ENCODE data around the gene DNAJC7. TPM values are rescaled to one million over a fixed set of nuclear protein-coding genes. Genes with fewer than 3 reads are reported as not detected.
A peak's percentile ranks its signal among the peaks of the same experiment; 100 is the strongest.

The DNAJC7 gene
- total RNA-seq, 1 experiment from 2014 or later = 56.1 TPM

GRCh38 chr17:41959336-41960095 is 57.7 kb downstream of the DNAJC7 start:
- no peak overlapping the region for H3K27ac ChIP-seq (ENCODE audit: low read length)
- no peaks in the 10 kb centered on the region for H3K9me2 ChIP-seq (replicated peaks; ENCODE audit: insufficient read depth, low read length)
- no peaks in the 10 kb centered on the region for H3K9me3 ChIP-seq (ENCODE audit: low read length)
- no peaks in the 10 kb centered on the region for H3K4me1 ChIP-seq (ENCODE audit: low read length)
- no peak overlapping the region for H3K4me3 ChIP-seq (ENCODE audit: low read length)
- H4K20me1 ChIP-seq (ENCODE audit: insufficient read depth, low read depth, low read length) = no peaks in the 10 kb centered on the region
- DNase-seq = peak; percentile 80
- no peak overlapping the region for H3K4me2 ChIP-seq (ENCODE audit: low read depth, low read length, poor library complexity, severe bottlenecking)
- no peaks in the 10 kb centered on the region for H3K27me3 ChIP-seq (ENCODE audit: low read length)
- no peaks in the 10 kb centered on the region for H3K79me2 ChIP-seq (ENCODE audit: low read length)
- H3K9ac ChIP-seq (ENCODE audit: low read length) = no peak overlapping the region
- no peak overlapping the region for H2AFZ ChIP-seq (ENCODE audit: low read length)
- H3K36me3 ChIP-seq (ENCODE audit: insufficient read depth, low read length) = no peaks in the 10 kb centered on the region

GRCh38 chr17:41959030-41959335 is 58.3 kb downstream of the DNAJC7 start:
- Histone ChIP-seq H3K4me3 (ENCODE audit: low read length) (no peak overlapping the region), H3K79me2 (ENCODE audit: low read length) (no peaks in the 10 kb centered on the region), H3K9me3 (ENCODE audit: low read length) (no peaks in the 10 kb centered on the region), H3K27me3 (ENCODE audit: low read length) (no peaks in the 10 kb centered on the region), H3K36me3 (ENCODE audit: insufficient read depth, low read length) (no peaks in the 10 kb centered on the region), H2AFZ (ENCODE audit: low read length) (no peak overlapping the region), H3K4me1 (ENCODE audit: low read length) (no peaks in the 10 kb centered on the region), H3K4me2 (ENCODE audit: low read depth, low read length, poor library complexity, severe bottlenecking) (no peak overlapping the region), H3K9me2 (replicated peaks; ENCODE audit: insufficient read depth, low read length) (no peaks in the 10 kb centered on the region), H3K9ac (ENCODE audit: low read length) (no peak overlapping the region), H4K20me1 (ENCODE audit: insufficient read depth, low read depth, low read length) (no peaks in the 10 kb centered on the region), H3K27ac (ENCODE audit: low read length) (no peak overlapping the region)
- no peak for DNase-seq

GRCh38 chr17:41957869-41958439 is 59.3 kb downstream of the DNAJC7 start:
- H3K4me2 ChIP-seq (ENCODE audit: low read depth, low read length, poor library complexity, severe bottlenecking) = no peak overlapping the region
- no peaks in the 10 kb centered on the region for H4K20me1 ChIP-seq (ENCODE audit: insufficient read depth, low read depth, low read length)
- no peak overlapping the region for H3K27ac ChIP-seq (ENCODE audit: low read length)
- H3K9me3 ChIP-seq (ENCODE audit: low read length) = no peaks in the 10 kb centered on the region
- H3K4me3 ChIP-seq (ENCODE audit: low read length) = no peak overlapping the region
- H3K36me3 ChIP-seq (ENCODE audit: insufficient read depth, low read length) = no peaks in the 10 kb centered on the region
- H3K4me1 ChIP-seq (ENCODE audit: low read length) = no peaks in the 10 kb centered on the region
- no peaks in the 10 kb centered on the region for H3K27me3 ChIP-seq (ENCODE audit: low read length)
- peak; percentile 37 for DNase-seq
- H3K9me2 ChIP-seq (replicated peaks; ENCODE audit: insufficient read depth, low read length) = no peaks in the 10 kb centered on the region
- no peaks in the 10 kb centered on the region for H3K79me2 ChIP-seq (ENCODE audit: low read length)
- no peak overlapping the region for H2AFZ ChIP-seq (ENCODE audit: low read length)
- no peak overlapping the region for H3K9ac ChIP-seq (ENCODE audit: low read length)

GRCh38 chr17:41957031-41957868 is 60.0 kb downstream of the DNAJC7 start:
- H3K4me1 ChIP-seq (ENCODE audit: low read length) = no peaks in the 10 kb centered on the region
- H3K9me3 ChIP-seq (ENCODE audit: low read length) = no peaks in the 10 kb centered on the region
- no peak overlapping the region for H3K4me2 ChIP-seq (ENCODE audit: low read depth, low read length, poor library complexity, severe bottlenecking)
- H3K27ac ChIP-seq (ENCODE audit: low read length) = no peak overlapping the region
- no peaks in the 10 kb centered on the region for H3K36me3 ChIP-seq (ENCODE audit: insufficient read depth, low read length)
- no peak overlapping the region for H3K9ac ChIP-seq (ENCODE audit: low read length)
- H4K20me1 ChIP-seq (ENCODE audit: insufficient read depth, low read depth, low read length) = no peaks in the 10 kb centered on the region
- no peak for DNase-seq
- no peaks in the 10 kb centered on the region for H3K9me2 ChIP-seq (replicated peaks; ENCODE audit: insufficient read depth, low read length)
- no peaks in the 10 kb centered on the region for H3K27me3 ChIP-seq (ENCODE audit: low read length)
- H2AFZ ChIP-seq (ENCODE audit: low read length) = no peak overlapping the region
- H3K79me2 ChIP-seq (ENCODE audit: low read length) = no peaks in the 10 kb centered on the region
- no peak overlapping the region for H3K4me3 ChIP-seq (ENCODE audit: low read length)

GRCh38 chr17:41956522-41956921 is 60.7 kb downstream of the DNAJC7 start:
- H3K4me2 ChIP-seq (ENCODE audit: low read depth, low read length, poor library complexity, severe bottlenecking) = no peak overlapping the region
- no peaks in the 10 kb centered on the region for H3K9me2 ChIP-seq (replicated peaks; ENCODE audit: insufficient read depth, low read length)
- no peak overlapping the region for H3K27ac ChIP-seq (ENCODE audit: low read length)
- no peaks in the 10 kb centered on the region for H3K27me3 ChIP-seq (ENCODE audit: low read length)
- no peak overlapping the region for H3K4me3 ChIP-seq (ENCODE audit: low read length)
- H3K9me3 ChIP-seq (ENCODE audit: low read length) = no peaks in the 10 kb centered on the region
- H3K9ac ChIP-seq (ENCODE audit: low read length) = no peak overlapping the region
- no peak for DNase-seq
- no peak overlapping the region for H2AFZ ChIP-seq (ENCODE audit: low read length)
- no peaks in the 10 kb centered on the region for H4K20me1 ChIP-seq (ENCODE audit: insufficient read depth, low read depth, low read length)
- no peaks in the 10 kb centered on the region for H3K79me2 ChIP-seq (ENCODE audit: low read length)
- H3K36me3 ChIP-seq (ENCODE audit: insufficient read depth, low read length) = no peaks in the 10 kb centered on the region
- no peaks in the 10 kb centered on the region for H3K4me1 ChIP-seq (ENCODE audit: low read length)

GRCh38 chr17:41948762-41949460 is 68.3 kb downstream of the DNAJC7 start:
- no peak overlapping the region for H3K9ac ChIP-seq (ENCODE audit: low read length)
- H3K27me3 ChIP-seq (ENCODE audit: low read length) = no peaks in the 10 kb centered on the region
- H3K4me2 ChIP-seq (ENCODE audit: low read depth, low read length, poor library complexity, severe bottlenecking) = no peak overlapping the region
- no peaks in the 10 kb centered on the region for H3K79me2 ChIP-seq (ENCODE audit: low read length)
- H4K20me1 ChIP-seq (ENCODE audit: insufficient read depth, low read depth, low read length) = no peaks in the 10 kb centered on the region
- no peak overlapping the region for H3K27ac ChIP-seq (ENCODE audit: low read length)
- no peaks in the 10 kb centered on the region for H3K4me1 ChIP-seq (ENCODE audit: low read length)
- no peaks in the 10 kb centered on the region for H3K9me3 ChIP-seq (ENCODE audit: low read length)
- no peaks in the 10 kb centered on the region for H3K9me2 ChIP-seq (replicated peaks; ENCODE audit: insufficient read depth, low read length)
- H2AFZ ChIP-seq (ENCODE audit: low read length) = no peak overlapping the region
- no peaks in the 10 kb centered on the region for H3K36me3 ChIP-seq (ENCODE audit: insufficient read depth, low read length)
- no peak overlapping the region for H3K4me3 ChIP-seq (ENCODE audit: low read length)
- no peak for DNase-seq

- DNase-seq = no peak
- no peaks in the 10 kb centered on the region for H3K79me2 ChIP-seq (ENCODE audit: low read length)
- H3K4me2 ChIP-seq (ENCODE audit: low read depth, low read length, poor library complexity, severe bottlenecking) = no peak overlapping the region
- no peaks in the 10 kb centered on the region for H3K9me3 ChIP-seq (ENCODE audit: low read length)
- H3K4me3 ChIP-seq (ENCODE audit: low read length) = no peak overlapping the region
- H3K4me1 ChIP-seq (ENCODE audit: low read length) = no peaks in the 10 kb centered on the region
- H3K9ac ChIP-seq (ENCODE audit: low read length) = no peak overlapping the region
- no peaks in the 10 kb centered on the region for H4K20me1 ChIP-seq (ENCODE audit: insufficient read depth, low read depth, low read length)
- H3K36me3 ChIP-seq (ENCODE audit: insufficient read depth, low read length) = no peaks in the 10 kb centered on the region
- H3K9me2 ChIP-seq (replicated peaks; ENCODE audit: insufficient read depth, low read length) = no peaks in the 10 kb centered on the region
- no peak overlapping the region for H3K27ac ChIP-seq (ENCODE audit: low read length)
- no peaks in the 10 kb centered on the region for H3K27me3 ChIP-seq (ENCODE audit: low read length)
- no peak overlapping the region for H2AFZ ChIP-seq (ENCODE audit: low read length)
These were observed 72.3 kb downstream of the DNAJC7 start for GRCh38 chr17:41944943-41945342.

- no peaks in the 10 kb centered on the region for H4K20me1 ChIP-seq (ENCODE audit: insufficient read depth, low read depth, low read length)
- no peaks in the 10 kb centered on the region for H3K9me2 ChIP-seq (replicated peaks; ENCODE audit: insufficient read depth, low read length)
- H3K9ac ChIP-seq (ENCODE audit: low read length) = no peak overlapping the region
- H3K79me2 ChIP-seq (ENCODE audit: low read length) = no peaks in the 10 kb centered on the region
- no peak overlapping the region for H2AFZ ChIP-seq (ENCODE audit: low read length)
- no peaks in the 10 kb centered on the region for H3K27me3 ChIP-seq (ENCODE audit: low read length)
- H3K4me1 ChIP-seq (ENCODE audit: low read length) = no peaks in the 10 kb centered on the region
- H3K36me3 ChIP-seq (ENCODE audit: insufficient read depth, low read length) = no peaks in the 10 kb centered on the region
- H3K27ac ChIP-seq (ENCODE audit: low read length) = no peak overlapping the region
- H3K4me2 ChIP-seq (ENCODE audit: low read depth, low read length, poor library complexity, severe bottlenecking) = no peak overlapping the region
- peak; percentile 20 for DNase-seq
- H3K9me3 ChIP-seq (ENCODE audit: low read length) = no peaks in the 10 kb centered on the region
- H3K4me3 ChIP-seq (ENCODE audit: low read length) = no peak overlapping the region
These were observed 73.7 kb downstream of the DNAJC7 start for GRCh38 chr17:41943492-41943891.
